Osteocyte (in vitro differentiated cells): ENCODE data around the gene RNU11. TPM values are rescaled to one million over a fixed set of nuclear protein-coding genes. Genes with fewer than 3 reads are reported as not detected.

Experiments
- DNase-seq: peaks from one replicate; pipeline ENCODE4 v3.0.0; 2021; ENCODE audit warnings: mixed read lengths; ENCODE audit not compliant: unreplicated experiment; ENCODE audit errors: extremely low spot score
- H3K27ac Mint-ChIP-seq: one replicate; pipeline ENCODE4 v1.8.0; 2021; ENCODE audit warnings: mild to moderate bottlenecking, mixed read lengths; ENCODE audit not compliant: unreplicated experiment
- H3K27me3 Mint-ChIP-seq: one replicate; pipeline ENCODE4 v1.8.0; 2021; ENCODE audit warnings: mixed read lengths; ENCODE audit not compliant: unreplicated experiment
- H3K36me3 Mint-ChIP-seq: one replicate; pipeline ENCODE4 v1.8.0; 2021; ENCODE audit warnings: mixed read lengths; ENCODE audit not compliant: unreplicated experiment
- H3K4me1 Mint-ChIP-seq: one replicate; pipeline ENCODE4 v1.8.0; 2021; ENCODE audit warnings: mixed read lengths; ENCODE audit not compliant: unreplicated experiment
- H3K4me3 Mint-ChIP-seq: one replicate; pipeline ENCODE4 v1.8.0; 2021; ENCODE audit warnings: mild to moderate bottlenecking, moderate library complexity, mixed read lengths; ENCODE audit not compliant: unreplicated experiment
- H3K9me3 Mint-ChIP-seq: one replicate; pipeline ENCODE4 v1.8.0; 2021; ENCODE audit warnings: mixed read lengths; ENCODE audit not compliant: unreplicated experiment
- CTCF ChIP-seq: fragments of 200-600 bp; sonication (generic); IDR thresholded peaks from 2 replicates; pipeline ENCODE4 v1.5.0; 2021; ENCODE audit warnings: antibody characterized with exemption, mild to moderate bottlenecking, moderate library complexity
- total RNA-seq: library from RNA; stranded (reverse); gene quantifications from 2 replicates; pipeline ENCODE4 v1.2.1, GENCODE V29; 2021

Gene RNU11
- total RNA-seq, 1 donor from 2014 or later: not detected

DNA sequence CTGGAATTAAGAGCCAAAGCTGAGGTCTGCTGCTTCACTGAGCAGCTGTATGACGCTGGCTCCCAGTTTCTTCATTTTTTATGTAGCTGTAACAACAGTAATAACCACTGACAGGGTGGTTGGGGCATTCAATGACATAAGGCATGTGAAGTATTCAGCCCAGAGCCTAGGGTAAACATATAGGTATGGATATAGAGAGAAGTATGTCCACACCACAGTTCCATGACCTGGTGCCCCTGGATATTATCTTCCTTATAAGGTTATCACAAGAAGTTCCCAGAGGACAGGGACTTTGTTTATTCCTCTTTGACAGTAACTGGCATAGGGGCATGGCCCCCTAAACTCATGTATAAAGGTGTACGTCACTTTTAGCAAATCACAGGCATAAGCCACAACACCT lies 41.6 kb upstream of the RNU11 start:
- Mint-ChIP-seq H3K4me1 (peaks cover 12% of the 10 kb centered on the region), H3K4me3 (no peak overlapping the region), H3K9me3 (no peaks in the 10 kb centered on the region), H3K36me3 (peaks cover 12% of the 10 kb centered on the region), H3K27me3 (no peaks in the 10 kb centered on the region), H3K27ac (no peak overlapping the region)
- TF ChIP-seq CTCF: no peak
- no peak for DNase-seq

DNA sequence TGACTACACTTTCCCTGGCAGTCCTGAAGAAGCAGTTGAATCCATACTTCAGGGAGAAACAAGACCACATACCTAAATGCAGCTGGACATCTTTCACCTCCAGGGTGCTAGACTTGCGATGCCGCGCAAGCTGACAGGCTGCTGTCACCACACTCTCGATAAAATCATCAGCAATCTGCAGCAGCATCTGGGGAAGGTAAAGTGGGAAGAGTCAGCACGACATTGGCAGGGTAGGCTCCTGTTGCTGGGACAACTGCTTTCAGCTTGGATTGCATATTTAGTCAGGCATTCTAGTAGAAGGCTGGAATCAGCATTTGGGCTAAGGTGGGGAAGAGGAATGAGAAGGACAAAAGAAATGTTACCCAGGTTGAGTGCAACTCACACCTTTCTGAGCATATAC lies 35.2 kb upstream of the RNU11 start:
- Mint-ChIP-seq H3K36me3 (peaks cover 19% of the 10 kb centered on the region), H3K27me3 (no peaks in the 10 kb centered on the region), H3K4me3 (no peak overlapping the region), H3K27ac (no peak overlapping the region), H3K9me3 (no peaks in the 10 kb centered on the region), H3K4me1 (no peaks in the 10 kb centered on the region)
- TF ChIP-seq CTCF: no peak
- DNase-seq: no peak

DNA sequence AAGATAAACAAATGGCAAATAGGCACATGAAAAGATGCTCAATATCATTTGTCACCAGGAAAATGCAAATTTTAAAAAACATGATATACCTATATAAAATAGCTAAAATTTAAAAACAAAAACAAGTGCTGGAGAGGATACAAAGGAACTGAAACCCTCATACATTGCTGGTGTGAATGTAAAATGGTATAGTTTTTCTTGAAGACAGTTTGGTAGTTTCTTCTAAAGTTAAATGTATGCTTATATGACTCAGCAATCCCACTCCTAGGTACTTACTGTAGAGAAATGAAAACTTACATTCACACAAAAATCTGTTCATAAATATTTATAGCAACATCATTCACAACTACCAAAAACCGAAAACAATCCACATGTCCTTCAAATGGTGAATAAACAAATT lies 16.7 kb upstream of the RNU11 start:
- no peak for DNase-seq
- H3K27me3 Mint-ChIP-seq: no peaks in the 10 kb centered on the region
- H3K36me3 Mint-ChIP-seq: peaks cover 3% of the 10 kb centered on the region
- H3K4me1 Mint-ChIP-seq: peaks cover 7% of the 10 kb centered on the region
- H3K4me3 Mint-ChIP-seq: no peak overlapping the region
- no peak for TF ChIP-seq CTCF
- H3K9me3 Mint-ChIP-seq: no peaks in the 10 kb centered on the region
- H3K27ac Mint-ChIP-seq: no peak overlapping the region

DNA sequence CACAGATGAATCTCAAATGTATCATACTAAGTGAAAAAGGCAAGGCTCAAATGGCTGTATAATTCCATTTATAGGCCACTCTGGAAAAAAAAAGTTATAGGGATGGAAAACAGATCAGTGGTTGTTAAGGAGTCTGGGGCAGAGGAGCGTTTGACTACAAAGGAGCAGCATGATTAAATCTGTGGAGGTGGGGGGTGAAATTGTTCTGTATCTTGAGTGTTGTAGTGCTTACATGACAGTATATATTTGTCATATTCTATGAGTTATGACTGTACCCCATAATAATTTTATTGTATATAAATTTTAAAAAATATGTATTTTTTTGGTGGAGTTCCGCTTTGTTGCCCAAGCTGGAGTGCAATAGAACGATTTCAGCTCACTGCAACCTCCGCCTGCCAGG lies 15.8 kb upstream of the RNU11 start:
- no peak for TF ChIP-seq CTCF
- peak overlapping the region; percentile 15 for H3K27ac Mint-ChIP-seq
- H3K27me3 Mint-ChIP-seq: no peaks in the 10 kb centered on the region
- peaks cover 7% of the 10 kb centered on the region for H3K4me1 Mint-ChIP-seq
- no peaks in the 10 kb centered on the region for H3K9me3 Mint-ChIP-seq
- no peak for DNase-seq
- no peak overlapping the region for H3K4me3 Mint-ChIP-seq
- H3K36me3 Mint-ChIP-seq: peaks cover 3% of the 10 kb centered on the region

DNA sequence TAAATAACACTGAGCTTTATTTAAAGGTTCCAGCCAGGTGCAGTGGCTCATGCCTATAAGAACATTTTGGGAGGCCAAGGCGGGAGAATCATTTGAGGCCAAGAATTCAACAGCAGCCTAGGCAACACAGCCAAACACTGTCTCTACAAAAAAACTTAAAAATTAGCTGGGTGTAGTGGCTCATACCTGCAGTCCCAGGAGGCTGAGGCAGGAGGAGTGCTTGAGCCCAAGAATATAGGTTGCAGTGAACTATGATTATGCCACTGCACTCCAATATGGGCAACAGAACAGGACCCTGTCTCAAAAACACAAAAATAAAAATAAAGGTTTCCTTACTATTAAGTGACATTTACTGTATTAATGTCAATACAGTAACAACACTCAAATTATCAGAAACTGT lies 7.6 kb upstream of the RNU11 start:
- Mint-ChIP-seq H3K27ac (peak overlapping the region; percentile 99), H3K4me1 (peaks cover 34% of the 10 kb centered on the region), H3K4me3 (peak overlapping the region; percentile 32), H3K27me3 (no peaks in the 10 kb centered on the region), H3K9me3 (no peaks in the 10 kb centered on the region), H3K36me3 (peaks cover 3% of the 10 kb centered on the region)
- no peak for DNase-seq
- TF ChIP-seq CTCF: peak; percentile 36
